ENCODE measurements around the gene VIT.

DNA sequence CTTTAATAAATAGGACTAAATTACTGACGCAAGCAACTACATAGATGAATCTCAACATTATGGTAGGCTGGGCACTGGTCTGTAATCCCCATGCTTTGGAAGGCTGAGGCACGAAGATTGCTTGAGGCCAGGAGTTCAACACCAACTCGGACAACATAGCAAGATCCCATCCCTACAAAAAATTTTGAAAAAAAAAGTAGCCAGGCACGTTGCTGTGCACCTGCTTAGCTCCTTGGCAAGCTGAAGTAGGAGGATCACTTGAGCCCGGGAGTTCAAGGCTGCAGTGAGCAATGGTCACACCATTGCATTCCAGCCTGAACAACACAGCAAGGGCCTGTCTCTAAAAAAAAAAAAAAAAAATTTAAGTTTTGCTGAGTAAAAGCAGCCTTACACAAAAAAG is 43.4 kb upstream of the VIT start:
- TF ChIP-seq, protein P1, sequence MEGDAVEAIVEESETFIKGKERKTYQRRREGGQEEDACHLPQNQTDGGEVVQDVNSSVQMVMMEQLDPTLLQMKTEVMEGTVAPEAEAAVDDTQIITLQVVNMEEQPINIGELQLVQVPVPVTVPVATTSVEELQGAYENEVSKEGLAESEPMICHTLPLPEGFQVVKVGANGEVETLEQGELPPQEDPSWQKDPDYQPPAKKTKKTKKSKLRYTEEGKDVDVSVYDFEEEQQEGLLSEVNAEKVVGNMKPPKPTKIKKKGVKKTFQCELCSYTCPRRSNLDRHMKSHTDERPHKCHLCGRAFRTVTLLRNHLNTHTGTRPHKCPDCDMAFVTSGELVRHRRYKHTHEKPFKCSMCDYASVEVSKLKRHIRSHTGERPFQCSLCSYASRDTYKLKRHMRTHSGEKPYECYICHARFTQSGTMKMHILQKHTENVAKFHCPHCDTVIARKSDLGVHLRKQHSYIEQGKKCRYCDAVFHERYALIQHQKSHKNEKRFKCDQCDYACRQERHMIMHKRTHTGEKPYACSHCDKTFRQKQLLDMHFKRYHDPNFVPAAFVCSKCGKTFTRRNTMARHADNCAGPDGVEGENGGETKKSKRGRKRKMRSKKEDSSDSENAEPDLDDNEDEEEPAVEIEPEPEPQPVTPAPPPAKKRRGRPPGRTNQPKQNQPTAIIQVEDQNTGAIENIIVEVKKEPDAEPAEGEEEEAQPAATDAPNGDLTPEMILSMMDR (IDR thresholded peaks at IDR 0.05), result no peak
- TF ChIP-seq POLR2A (IDR thresholded peaks at IDR 0.05), result no peak
